ENCODE results near the gene ABLIM2. TPM values are rescaled to one million over a fixed set of nuclear protein-coding genes. Genes with fewer than 3 reads are reported as not detected.

ABLIM2 gene
- total RNA-seq, 1 experiment from 2014 or later: 6.1 TPM

GRCh38 chr4:8175686-8176085 is 17.1 kb upstream of the ABLIM2 start:
- Histone ChIP-seq H3K4me2 (ENCODE audit: low read length) (no peak overlapping the region), H3K9me2 (ENCODE audit: insufficient read depth) (no peaks in the 10 kb centered on the region), H4K20me1 (ENCODE audit: insufficient read depth) (no peaks in the 10 kb centered on the region), H3K36me3 (ENCODE audit: control insufficient read depth in 1 of 2, insufficient read depth in 2 of 2, low read length in 2 of 2) (no peaks in the 10 kb centered on the region), H3K4me1 (ENCODE audit: control insufficient read depth in 1 of 2, insufficient read depth in 2 of 2, low read length in 2 of 2) (peaks cover 0 to 14% of the 10 kb centered on the region in 2 experiments; a peak in 1 of 4 replicates), H3K79me2 (ENCODE audit: insufficient read depth, low read length) (no peaks in the 10 kb centered on the region), H2AFZ (ENCODE audit: low read depth, low read length, poor library complexity, severe bottlenecking) (no peak overlapping the region), H3K27me3 (ENCODE audit: insufficient read depth, low read length) (0 out of 2 replicates have a peak, but pooled peaks cover 5% of the 10 kb centered on the region), H3K27ac (ENCODE audit: low read depth, low read length) (no peak overlapping the region), H3K9ac (ENCODE audit: low read length) (no peak overlapping the region), H3K4me3 (replicated peaks in 1 of 2; ENCODE audit: low read depth in 1 of 2, low read length in 2 of 2) (no peak overlapping the region), H3K9me3 (ENCODE audit: control insufficient read depth in 1 of 2, insufficient read depth in 1 of 2, low read depth in 1 of 2, low read length in 2 of 2) (no peaks in the 10 kb centered on the region)
- ATAC-seq: no peak
- no TSS peak for BruUV-seq (replicated peaks)
- ChIA-PET CTCF (interaction anchor here (1.6 to 1.7 kb wide), 4 partner anchors 8 to 227 kb away, joined by 8 to 36 read pairs (median 12); partner anchors contain the start of gene SH3TC1), POLR2A (interaction anchor here (1.8 kb wide), 1 partner anchor 17 kb away, joined by 5 read pairs; the partner anchor contains the start of gene ABLIM2), RAD21 (ENCODE audit: low non-redundant PET in 1 of 2, low total read pairs in 2 of 2, uncharacterized antibody in 2 of 2, unreplicated experiment in 2 of 2) (interaction anchor here in 1 of 2 experiments (1.5 kb wide), 1 partner anchor 11 kb away, joined by 3 read pairs; no protein-coding TSS in a partner anchor)
- intact Hi-C loops (cut with micrococcal nuclease): loop anchor here (2.0 kb wide), 2 partner anchors 63 to 227 kb away; no protein-coding TSS in a partner anchor
- no peak for TF ChIP-seq EGR1 (IDR thresholded peaks at IDR 0.05; ENCODE audit: low read depth)
- no peak for TF ChIP-seq EZH2phosphoT487 (IDR thresholded peaks at IDR 0.05; ENCODE audit: borderline replicate concordance)
- no peak for TF ChIP-seq CTCF (IDR thresholded peaks at IDR 0.05 in 2 of 3, conservative IDR thresholded peaks at IDR 0.05 in 1 of 3; ENCODE audit: borderline replicate concordance in 1 of 3, insufficient read depth in 1 of 3, low read depth in 2 of 3, low read length in 2 of 3)
- no peak for TF ChIP-seq YY1 (IDR thresholded peaks at IDR 0.05; ENCODE audit: extremely low read depth, insufficient replicate concordance, low read depth, low read length)
- no peak for TF ChIP-seq ZNF274 (IDR thresholded peaks at IDR 0.05; ENCODE audit: low read depth, low read length)
- TF ChIP-seq ZFX (IDR thresholded peaks at IDR 0.05): no peak
- no peak for TF ChIP-seq SRF (IDR thresholded peaks at IDR 0.05; ENCODE audit: low read depth)
- TF ChIP-seq POLR2AphosphoS5 (IDR thresholded peaks at IDR 0.05; ENCODE audit: low read depth, low read length): no peak
- no peak for TF ChIP-seq POLR2A (IDR thresholded peaks at IDR 0.05; ENCODE audit: borderline replicate concordance, extremely low read depth, insufficient read depth, insufficient read length)
- no peak for TF ChIP-seq ATF3 (IDR thresholded peaks at IDR 0.05)
- no peak for TF ChIP-seq EZH2 (IDR thresholded peaks at IDR 0.05)
- no peak for TF ChIP-seq JUND (IDR thresholded peaks at IDR 0.05)
- no peak for TF ChIP-seq REST (IDR thresholded peaks at IDR 0.05; ENCODE audit: low read depth)
- no peak for TF ChIP-seq SIN3A (IDR thresholded peaks at IDR 0.05; ENCODE audit: low read depth)
- TF ChIP-seq ZBTB33 (IDR thresholded peaks at IDR 0.05; ENCODE audit: extremely low read depth, insufficient replicate concordance, low read length): no peak
- no peak for DNase-seq (ENCODE audit: low read depth, low spot score)
